DND-41 (cell line): ENCODE results near the gene COQ8B.
"Not testable (repeated sequence)": the region's sequence is repeated elsewhere in the genome, so short reads cannot be mapped to it uniquely, and the experiment has no call there.

Experiments used
- CTCF ChIP-seq: IDR thresholded peaks from 2 replicates; pipeline ENCODE4 v1.5.1; 2012; ENCODE audit warnings: borderline replicate concordance, low read length, moderate library complexity, mild to moderate bottlenecking; ENCODE audit not compliant: poor library complexity, severe bottlenecking; ENCODE audit errors: extremely low read depth
- EZH2 ChIP-seq: IDR thresholded peaks from 3 replicates; pipeline ENCODE4 v1.6.1; 2012; ENCODE audit warnings: borderline replicate concordance, low read depth, mild to moderate bottlenecking, moderate library complexity, low read length, inconsistent platforms; ENCODE audit not compliant: severe bottlenecking

GRCh38 chr19:40730065-40730464 is 13.4 kb upstream of the COQ8B start:
- not testable (repeated sequence) for TF ChIP-seq CTCF, EZH2
